Gastroesophageal sphincter (tissue), 3 donors: Measurements from ENCODE around the gene TTLL3.

Source experiments
- EP300 ChIP-seq: sonication (generic); formaldehyde crosslinking; IDR thresholded peaks from one replicate; pipeline ENCODE4 v1.6.1; 2017; ENCODE audit warnings: antibody characterized with exemption, mild to moderate bottlenecking
- POLR2A ChIP-seq, 2 donors: fragments of 450-650 bp; IDR thresholded peaks; one replicate each; pipeline ENCODE4 v1.6.1; 2017; ENCODE audit warnings: antibody characterized with exemption in 2 of 2, mild to moderate bottlenecking in 2 of 2, moderate library complexity in 1 of 2
- POLR2AphosphoS5 ChIP-seq: sonication (generic); formaldehyde crosslinking; IDR thresholded peaks from one replicate; pipeline ENCODE4 v1.6.1; 2017; ENCODE audit warnings: antibody characterized with exemption
- TF ChIP-seq, protein P1 (sequence below), 4 experiments: fragments of 200-600 bp in 2 of 4; fragments of 450-650 bp in 2 of 4; sonication (generic) in 1 of 4; IDR thresholded peaks; one replicate each; pipeline ENCODE4 v1.5.1; 2017 to 2019; ENCODE audit warnings: antibody characterized with exemption in 4 of 4, mild to moderate bottlenecking in 2 of 4, moderate library complexity in 2 of 4

DNA sequence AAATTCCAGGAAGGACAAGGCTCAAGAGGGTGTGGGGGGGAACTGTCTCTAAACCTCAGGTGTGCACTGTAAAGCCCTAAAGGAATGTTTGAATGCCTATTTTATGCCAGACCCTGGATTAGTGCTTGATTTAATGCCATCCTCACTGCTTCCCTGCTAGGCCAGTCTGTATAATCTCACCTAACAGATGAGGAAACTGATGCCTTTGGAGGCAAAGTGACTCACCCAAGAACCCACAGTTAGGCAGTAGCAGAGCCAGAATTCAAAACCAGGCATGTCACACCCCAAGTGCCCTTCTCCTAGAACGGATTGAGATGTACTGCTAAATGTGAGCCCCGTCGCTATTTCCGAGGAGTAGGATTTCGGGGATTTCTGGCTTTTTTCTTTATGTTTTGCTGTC, 48.1 kb upstream of the TTLL3 start:
- TF ChIP-seq POLR2A (IDR thresholded peaks at IDR 0.05) (no peak), EP300 (no peak), POLR2AphosphoS5 (no peak)
- TF ChIP-seq, protein P1, sequence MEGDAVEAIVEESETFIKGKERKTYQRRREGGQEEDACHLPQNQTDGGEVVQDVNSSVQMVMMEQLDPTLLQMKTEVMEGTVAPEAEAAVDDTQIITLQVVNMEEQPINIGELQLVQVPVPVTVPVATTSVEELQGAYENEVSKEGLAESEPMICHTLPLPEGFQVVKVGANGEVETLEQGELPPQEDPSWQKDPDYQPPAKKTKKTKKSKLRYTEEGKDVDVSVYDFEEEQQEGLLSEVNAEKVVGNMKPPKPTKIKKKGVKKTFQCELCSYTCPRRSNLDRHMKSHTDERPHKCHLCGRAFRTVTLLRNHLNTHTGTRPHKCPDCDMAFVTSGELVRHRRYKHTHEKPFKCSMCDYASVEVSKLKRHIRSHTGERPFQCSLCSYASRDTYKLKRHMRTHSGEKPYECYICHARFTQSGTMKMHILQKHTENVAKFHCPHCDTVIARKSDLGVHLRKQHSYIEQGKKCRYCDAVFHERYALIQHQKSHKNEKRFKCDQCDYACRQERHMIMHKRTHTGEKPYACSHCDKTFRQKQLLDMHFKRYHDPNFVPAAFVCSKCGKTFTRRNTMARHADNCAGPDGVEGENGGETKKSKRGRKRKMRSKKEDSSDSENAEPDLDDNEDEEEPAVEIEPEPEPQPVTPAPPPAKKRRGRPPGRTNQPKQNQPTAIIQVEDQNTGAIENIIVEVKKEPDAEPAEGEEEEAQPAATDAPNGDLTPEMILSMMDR (IDR thresholded peaks at IDR 0.05), result no peak
